ENCODE data around the gene AGAP1. TPM values are rescaled to one million over a fixed set of nuclear protein-coding genes. Genes with fewer than 3 reads are reported as not detected.

Gene AGAP1
- total RNA-seq, 1 donor from 2014 or later: 36.2 TPM

DNA sequence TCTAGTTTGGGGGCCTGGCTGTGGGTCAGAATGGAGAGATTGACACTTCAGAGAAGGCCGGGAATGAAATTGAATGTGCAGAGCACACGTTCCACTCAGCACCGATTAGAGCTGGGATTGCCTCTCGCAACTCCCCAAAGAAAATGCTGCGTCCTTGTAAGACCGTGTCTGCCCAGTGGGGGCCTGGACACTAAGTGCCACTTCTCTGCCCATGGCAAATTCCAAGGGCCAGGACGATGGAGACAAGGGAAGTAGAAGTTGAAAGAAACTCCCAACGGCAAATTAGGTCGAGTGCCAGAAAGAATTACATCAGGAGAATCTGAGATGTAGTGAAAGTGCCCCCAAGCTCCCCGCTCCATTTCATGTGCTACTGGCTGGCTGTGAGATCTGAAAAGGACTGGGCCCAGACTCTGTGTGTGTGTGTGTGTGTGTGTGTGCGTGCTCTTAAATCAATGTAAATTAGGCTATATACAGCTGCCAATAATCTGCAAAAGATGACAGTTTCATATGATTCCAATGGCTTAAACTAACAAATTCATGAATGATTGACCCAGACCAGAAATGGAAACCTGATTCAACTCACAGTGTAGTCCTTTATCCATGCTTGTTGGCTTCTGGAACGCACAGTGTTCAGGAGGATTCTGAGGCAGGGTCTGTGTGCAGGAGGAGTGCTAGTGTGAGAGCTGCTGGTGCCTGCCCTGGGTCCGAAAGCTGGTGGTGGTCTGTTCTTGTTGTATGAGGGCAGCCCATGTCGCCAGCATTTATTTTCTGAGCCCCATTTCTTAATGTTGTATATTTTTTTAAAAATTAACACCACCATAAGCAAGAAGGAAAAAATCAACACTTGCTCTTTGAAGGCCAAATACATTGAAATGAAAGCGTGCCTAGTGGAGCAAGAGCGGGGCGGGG, 234.3 kb downstream of the AGAP1 start:
- Histone ChIP-seq H3K27me3 (ENCODE audit: low read depth) (no peaks in the 10 kb centered on the region), H3K36me3 (no peaks in the 10 kb centered on the region), H3K4me3 (no peak overlapping the region), H3K9me3 (no peaks in the 10 kb centered on the region), H3K4me1 (peaks cover 16% of the 10 kb centered on the region), H3K27ac (no peak overlapping the region)
- TF ChIP-seq, protein P1, sequence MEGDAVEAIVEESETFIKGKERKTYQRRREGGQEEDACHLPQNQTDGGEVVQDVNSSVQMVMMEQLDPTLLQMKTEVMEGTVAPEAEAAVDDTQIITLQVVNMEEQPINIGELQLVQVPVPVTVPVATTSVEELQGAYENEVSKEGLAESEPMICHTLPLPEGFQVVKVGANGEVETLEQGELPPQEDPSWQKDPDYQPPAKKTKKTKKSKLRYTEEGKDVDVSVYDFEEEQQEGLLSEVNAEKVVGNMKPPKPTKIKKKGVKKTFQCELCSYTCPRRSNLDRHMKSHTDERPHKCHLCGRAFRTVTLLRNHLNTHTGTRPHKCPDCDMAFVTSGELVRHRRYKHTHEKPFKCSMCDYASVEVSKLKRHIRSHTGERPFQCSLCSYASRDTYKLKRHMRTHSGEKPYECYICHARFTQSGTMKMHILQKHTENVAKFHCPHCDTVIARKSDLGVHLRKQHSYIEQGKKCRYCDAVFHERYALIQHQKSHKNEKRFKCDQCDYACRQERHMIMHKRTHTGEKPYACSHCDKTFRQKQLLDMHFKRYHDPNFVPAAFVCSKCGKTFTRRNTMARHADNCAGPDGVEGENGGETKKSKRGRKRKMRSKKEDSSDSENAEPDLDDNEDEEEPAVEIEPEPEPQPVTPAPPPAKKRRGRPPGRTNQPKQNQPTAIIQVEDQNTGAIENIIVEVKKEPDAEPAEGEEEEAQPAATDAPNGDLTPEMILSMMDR (IDR thresholded peaks at IDR 0.05): no peak
- ATAC-seq: no peak
- intact Hi-C loops (cut with DNase I): no loop called here
- no peak for DNase-seq

DNA sequence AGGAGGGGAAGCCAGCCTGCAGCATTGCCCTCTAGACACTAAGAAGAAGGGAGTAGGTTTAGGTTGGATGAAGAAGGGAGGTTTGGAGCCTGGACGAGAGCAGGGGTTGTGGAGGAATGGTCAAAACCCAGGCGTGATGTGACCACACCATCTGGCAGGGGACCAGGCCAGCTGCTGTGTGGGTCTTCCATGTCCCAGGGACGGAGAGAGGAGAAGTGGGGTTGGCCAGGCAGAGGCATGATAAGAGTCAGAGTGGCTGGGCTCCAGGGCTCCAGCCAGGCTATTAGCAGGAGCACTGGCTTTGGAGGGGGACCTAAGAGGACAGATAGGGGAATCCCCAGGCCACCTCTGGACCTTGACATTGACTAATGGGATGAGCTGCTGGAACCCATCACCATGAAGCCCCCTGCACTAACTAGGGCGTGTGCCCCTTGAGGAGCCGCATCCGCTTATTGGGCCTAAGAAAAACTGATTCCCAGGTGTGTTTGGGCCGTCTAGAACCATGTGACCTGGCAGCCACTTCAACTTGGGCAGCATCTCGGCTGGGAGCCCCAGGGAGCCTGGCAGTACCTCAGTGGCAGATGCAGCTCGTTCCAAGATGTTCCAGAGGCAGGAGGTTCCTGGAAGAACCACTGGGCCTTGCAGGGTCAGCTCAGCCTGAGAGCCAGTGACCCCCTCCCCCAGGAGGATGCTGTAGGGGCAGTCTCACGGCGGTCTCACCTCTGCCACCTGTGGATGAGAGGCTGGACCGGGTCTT, 235.1 kb downstream of the AGAP1 start:
- no peak for DNase-seq
- no peaks in the 10 kb centered on the region for H3K27me3 ChIP-seq (ENCODE audit: low read depth)
- TF ChIP-seq, protein P1 (IDR thresholded peaks at IDR 0.05): no peak
- no peaks in the 10 kb centered on the region for H3K9me3 ChIP-seq
- intact Hi-C loops (cut with DNase I): no loop called here
- H3K4me1 ChIP-seq: peaks cover 14% of the 10 kb centered on the region
- no peak overlapping the region for H3K27ac ChIP-seq
- no peak overlapping the region for H3K4me3 ChIP-seq
- no peak for ATAC-seq
- no peaks in the 10 kb centered on the region for H3K36me3 ChIP-seq

DNA sequence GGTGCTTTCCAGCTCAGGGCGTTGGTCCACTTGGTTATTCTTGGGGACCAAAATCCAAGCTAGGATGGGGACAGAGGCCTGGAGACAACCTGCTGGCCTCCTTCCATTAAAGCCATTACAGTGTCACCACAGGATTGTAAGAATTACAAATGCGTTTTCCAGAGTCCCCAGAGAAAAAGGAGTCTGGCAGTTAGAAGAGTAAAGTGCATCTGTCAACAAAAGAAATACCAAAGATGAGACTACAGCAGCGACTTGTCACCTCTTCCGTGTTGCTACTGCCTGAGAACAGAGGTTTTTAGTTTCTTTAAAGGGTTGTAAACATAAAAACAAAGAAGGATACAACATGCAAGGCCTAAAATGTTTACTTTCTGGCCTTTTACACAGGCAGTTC, 235.7 kb downstream of the AGAP1 start:
- Histone ChIP-seq H3K4me1 (peaks cover 8% of the 10 kb centered on the region), H3K4me3 (no peak overlapping the region), H3K36me3 (no peaks in the 10 kb centered on the region), H3K9me3 (no peaks in the 10 kb centered on the region), H3K27me3 (ENCODE audit: low read depth) (no peaks in the 10 kb centered on the region), H3K27ac (no peak overlapping the region)
- ATAC-seq: no peak
- TF ChIP-seq, protein P1 (IDR thresholded peaks at IDR 0.05): no peak
- intact Hi-C loops (cut with DNase I): no loop called here
- DNase-seq: no peak

DNA sequence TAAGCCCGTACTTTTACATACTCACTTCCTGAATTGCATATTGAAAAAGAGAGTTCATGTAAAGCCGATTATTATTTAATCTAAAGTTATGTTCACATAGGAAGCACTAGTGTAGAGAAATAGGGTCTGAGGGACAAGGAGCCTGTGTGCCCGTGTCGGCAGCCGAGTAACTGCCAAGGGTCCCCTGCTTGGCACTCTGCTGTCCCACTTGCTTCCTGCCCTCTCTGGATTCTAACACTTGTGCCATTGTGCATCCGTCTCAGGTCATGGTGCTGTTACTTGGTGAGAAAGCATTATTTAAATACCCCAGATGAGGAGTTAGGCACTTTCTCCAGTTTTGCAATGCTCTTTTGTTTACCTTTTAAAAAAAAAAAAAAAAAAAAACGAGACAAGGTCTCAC, 236.3 kb downstream of the AGAP1 start:
- DNase-seq (no peak), ATAC-seq (no peak)
- Histone ChIP-seq H3K9me3 (no peaks in the 10 kb centered on the region), H3K36me3 (no peaks in the 10 kb centered on the region), H3K4me1 (peaks cover 3% of the 10 kb centered on the region), H3K27ac (no peak overlapping the region), H3K4me3 (no peak overlapping the region), H3K27me3 (ENCODE audit: low read depth) (no peaks in the 10 kb centered on the region)
- TF ChIP-seq, protein P1 (IDR thresholded peaks at IDR 0.05): no peak
- intact Hi-C loops (cut with DNase I): no loop called here

DNA sequence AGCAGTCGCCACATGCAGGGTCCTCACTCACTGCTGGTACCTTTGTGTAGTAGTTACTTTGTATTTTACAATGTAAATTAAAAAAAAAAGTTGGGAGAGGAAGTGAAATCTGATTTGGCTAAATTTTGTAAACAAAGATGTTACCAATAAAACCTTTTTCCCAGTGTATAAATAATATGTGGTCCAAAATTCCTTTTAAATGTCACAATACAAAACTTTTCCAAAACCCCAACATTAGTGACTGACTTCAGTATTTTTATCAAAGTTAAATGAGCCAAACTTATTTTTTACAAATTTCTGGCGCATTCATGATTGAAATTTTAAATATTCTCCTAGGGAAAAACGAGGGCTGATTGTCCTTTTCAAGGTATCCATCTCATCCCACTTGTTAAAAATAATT, 239.9 kb downstream of the AGAP1 start:
- no peak overlapping the region for H3K27ac ChIP-seq
- no peaks in the 10 kb centered on the region for H3K27me3 ChIP-seq (ENCODE audit: low read depth)
- no peaks in the 10 kb centered on the region for H3K4me1 ChIP-seq
- no peak for ATAC-seq
- H3K9me3 ChIP-seq: no peaks in the 10 kb centered on the region
- no peaks in the 10 kb centered on the region for H3K36me3 ChIP-seq
- H3K4me3 ChIP-seq: no peak overlapping the region
- no peak for DNase-seq
- intact Hi-C loops (cut with DNase I): no loop called here
- TF ChIP-seq, protein P1 (IDR thresholded peaks at IDR 0.05): no peak

Data from lower lobe of right lung (tissue), 2 donors.